Measurements from ENCODE around the gene COL6A1.

DNA sequence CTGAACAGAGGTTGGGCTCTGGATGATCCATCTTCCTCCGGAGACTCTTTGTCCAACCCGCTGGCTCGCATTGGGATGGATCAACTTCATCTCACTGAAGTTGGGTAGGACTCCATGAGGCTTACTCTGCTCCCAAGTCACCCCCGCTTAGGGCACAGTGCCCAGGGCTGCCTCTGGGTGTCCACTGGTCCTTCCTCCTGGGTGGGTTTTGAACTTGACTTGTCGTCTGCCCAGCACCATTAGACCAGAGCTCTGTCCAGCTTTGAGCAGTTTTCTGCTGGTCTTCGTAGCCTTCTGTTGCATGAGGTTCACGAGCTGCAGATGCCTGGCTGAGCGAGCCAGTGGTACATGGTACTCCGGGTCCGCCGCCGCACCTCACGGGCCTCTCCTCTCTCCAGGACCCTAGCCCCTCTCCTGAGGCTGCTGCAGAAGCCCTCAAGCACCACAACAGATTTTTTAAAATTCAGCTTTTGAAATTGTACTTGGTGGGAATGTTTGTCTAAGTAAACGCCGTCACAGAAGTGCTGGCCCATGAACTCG, 33.8 kb upstream of the COL6A1 start:
- TF ChIP-seq, protein P1, sequence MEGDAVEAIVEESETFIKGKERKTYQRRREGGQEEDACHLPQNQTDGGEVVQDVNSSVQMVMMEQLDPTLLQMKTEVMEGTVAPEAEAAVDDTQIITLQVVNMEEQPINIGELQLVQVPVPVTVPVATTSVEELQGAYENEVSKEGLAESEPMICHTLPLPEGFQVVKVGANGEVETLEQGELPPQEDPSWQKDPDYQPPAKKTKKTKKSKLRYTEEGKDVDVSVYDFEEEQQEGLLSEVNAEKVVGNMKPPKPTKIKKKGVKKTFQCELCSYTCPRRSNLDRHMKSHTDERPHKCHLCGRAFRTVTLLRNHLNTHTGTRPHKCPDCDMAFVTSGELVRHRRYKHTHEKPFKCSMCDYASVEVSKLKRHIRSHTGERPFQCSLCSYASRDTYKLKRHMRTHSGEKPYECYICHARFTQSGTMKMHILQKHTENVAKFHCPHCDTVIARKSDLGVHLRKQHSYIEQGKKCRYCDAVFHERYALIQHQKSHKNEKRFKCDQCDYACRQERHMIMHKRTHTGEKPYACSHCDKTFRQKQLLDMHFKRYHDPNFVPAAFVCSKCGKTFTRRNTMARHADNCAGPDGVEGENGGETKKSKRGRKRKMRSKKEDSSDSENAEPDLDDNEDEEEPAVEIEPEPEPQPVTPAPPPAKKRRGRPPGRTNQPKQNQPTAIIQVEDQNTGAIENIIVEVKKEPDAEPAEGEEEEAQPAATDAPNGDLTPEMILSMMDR (conservative IDR thresholded peaks at IDR 0.05 in 1 of 2, IDR thresholded peaks at IDR 0.05 in 1 of 2; ENCODE audit: low read depth in 1 of 2, low read length in 2 of 2): no peak
- no peak for TF ChIP-seq EZH2 (IDR thresholded peaks at IDR 0.05; ENCODE audit: low read length, missing control alignments)
